Stimulated activated memory B cell treated with anti-CD40 and anti-IgM and Interleukin-4, amounts not matched to agents 10 μg/mL and 1 μg/mL and 100 μg/mL, for 72 hours (primary cell): Measurements from ENCODE around the gene TMEM185A.
"Not testable (repeated sequence)": the region's sequence is repeated elsewhere in the genome, so short reads cannot be mapped to it uniquely, and the experiment has no call there.

Experiments used
- ATAC-seq: fragments of 150-1000 bp; cut with Tn5 transposase; 2 replicates; pipeline ENCODE4 v1.10.0; 2021
- H3K27ac Mint-ChIP-seq: one replicate; pipeline ENCODE4 v1.8.0; 2022; ENCODE audit warnings: mild to moderate bottlenecking, mixed read lengths
- H3K27me3 Mint-ChIP-seq: one replicate; pipeline ENCODE4 v1.8.0; 2022; ENCODE audit warnings: mixed read lengths
- H3K36me3 Mint-ChIP-seq: one replicate; pipeline ENCODE4 v1.8.0; 2022; ENCODE audit warnings: mixed read lengths
- H3K4me1 Mint-ChIP-seq: one replicate; pipeline ENCODE4 v1.8.0; 2022; ENCODE audit warnings: mixed read lengths
- H3K4me3 Mint-ChIP-seq: one replicate; pipeline ENCODE4 v1.8.0; 2022; ENCODE audit warnings: mild to moderate bottlenecking, moderate library complexity, mixed read lengths
- H3K9me3 Mint-ChIP-seq: one replicate; pipeline ENCODE4 v1.8.0; 2022; ENCODE audit warnings: mixed read lengths

Gene TMEM185A

DNA sequence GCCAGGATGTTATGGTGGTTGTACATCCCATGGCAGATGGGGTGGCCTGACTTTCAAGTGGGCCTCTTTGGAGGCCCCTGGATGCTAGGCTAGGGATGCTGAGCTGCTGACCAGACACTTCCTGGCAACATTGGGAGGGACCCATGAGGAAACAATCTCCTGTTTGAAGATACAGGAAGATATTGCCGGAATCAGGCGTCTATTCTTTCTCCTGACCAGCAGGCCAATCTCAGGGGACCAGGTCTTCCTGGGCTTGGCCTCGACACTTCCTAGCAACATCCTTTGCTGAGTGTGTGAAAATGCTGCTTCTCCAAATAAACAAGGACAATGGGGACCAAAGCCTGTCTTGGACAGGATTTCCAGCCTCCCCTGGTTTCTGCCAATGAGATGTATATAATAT lies 83.8 kb downstream of the TMEM185A start:
- H3K36me3 Mint-ChIP-seq, result peaks cover 14% of the 10 kb centered on the region
- H3K27me3 Mint-ChIP-seq, H3K4me3 Mint-ChIP-seq, H3K4me1 Mint-ChIP-seq, H3K27ac Mint-ChIP-seq, H3K9me3 Mint-ChIP-seq, ATAC-seq: not testable (repeated sequence)

- ATAC-seq, H3K27ac Mint-ChIP-seq, H3K4me1 Mint-ChIP-seq, H3K9me3 Mint-ChIP-seq, H3K27me3 Mint-ChIP-seq, H3K4me3 Mint-ChIP-seq: not testable (repeated sequence)
- H3K36me3 Mint-ChIP-seq, result peaks cover 14% of the 10 kb centered on the region
These were observed 84.6 kb downstream of the TMEM185A start for GRCh38 chrX:149546962-149547361.
